Measurements from ENCODE around the gene PLA2G15.

Gene PLA2G15

DNA sequence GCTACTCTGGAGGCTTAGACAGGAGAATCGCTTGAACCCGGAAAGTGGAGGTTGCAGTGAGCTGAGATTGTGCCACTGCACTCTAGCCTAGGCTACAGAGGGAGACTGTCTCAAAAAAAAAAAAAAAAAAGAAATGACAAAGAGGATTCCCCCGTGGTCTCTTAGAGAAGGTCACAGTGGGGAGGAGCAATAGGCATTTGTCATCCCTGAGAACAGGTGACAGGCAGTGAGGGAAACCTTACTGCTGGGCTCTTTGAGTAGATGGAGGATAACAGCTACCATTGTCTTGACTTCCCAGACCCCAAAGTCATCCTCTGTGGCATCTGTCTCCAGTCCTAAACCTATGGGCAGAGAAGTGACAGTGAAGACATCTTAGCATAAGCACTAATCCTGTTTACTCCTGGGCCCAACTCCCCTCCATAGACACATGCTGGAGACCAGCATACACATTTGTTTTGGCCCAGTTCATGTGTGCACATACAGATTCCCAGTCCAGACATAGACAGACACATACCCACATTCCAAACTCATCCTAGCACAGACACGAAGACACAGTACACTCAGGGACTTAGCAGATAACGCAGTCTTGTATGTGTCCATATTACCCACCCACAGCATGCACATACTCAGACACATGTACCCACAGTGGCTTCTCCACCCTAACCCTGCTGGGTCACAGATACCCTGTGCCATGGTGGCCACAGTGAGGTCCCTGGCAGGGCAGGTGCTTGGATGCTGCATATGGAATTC lies 11.9 kb upstream of the PLA2G15 start:
- DNase-seq, result no peak

DNA sequence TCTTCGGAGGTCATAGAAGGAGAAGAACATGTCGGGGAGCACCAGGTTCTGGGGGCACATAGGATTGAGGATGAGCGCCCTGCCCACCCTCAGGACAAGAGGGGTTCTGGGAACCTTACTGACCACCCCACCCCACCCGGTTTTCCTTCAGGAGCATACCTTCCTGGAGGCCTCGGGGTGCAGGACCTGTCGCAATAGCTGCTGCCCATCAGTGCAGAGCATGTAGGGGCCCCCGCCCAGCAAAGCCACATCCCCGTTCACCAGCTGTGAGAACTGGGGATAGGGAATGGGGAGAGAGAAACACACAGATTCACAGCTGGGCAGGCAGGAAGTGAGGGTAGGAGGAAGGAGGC lies 11.4 kb upstream of the PLA2G15 start:
- DNase-seq, result no peak

DNA sequence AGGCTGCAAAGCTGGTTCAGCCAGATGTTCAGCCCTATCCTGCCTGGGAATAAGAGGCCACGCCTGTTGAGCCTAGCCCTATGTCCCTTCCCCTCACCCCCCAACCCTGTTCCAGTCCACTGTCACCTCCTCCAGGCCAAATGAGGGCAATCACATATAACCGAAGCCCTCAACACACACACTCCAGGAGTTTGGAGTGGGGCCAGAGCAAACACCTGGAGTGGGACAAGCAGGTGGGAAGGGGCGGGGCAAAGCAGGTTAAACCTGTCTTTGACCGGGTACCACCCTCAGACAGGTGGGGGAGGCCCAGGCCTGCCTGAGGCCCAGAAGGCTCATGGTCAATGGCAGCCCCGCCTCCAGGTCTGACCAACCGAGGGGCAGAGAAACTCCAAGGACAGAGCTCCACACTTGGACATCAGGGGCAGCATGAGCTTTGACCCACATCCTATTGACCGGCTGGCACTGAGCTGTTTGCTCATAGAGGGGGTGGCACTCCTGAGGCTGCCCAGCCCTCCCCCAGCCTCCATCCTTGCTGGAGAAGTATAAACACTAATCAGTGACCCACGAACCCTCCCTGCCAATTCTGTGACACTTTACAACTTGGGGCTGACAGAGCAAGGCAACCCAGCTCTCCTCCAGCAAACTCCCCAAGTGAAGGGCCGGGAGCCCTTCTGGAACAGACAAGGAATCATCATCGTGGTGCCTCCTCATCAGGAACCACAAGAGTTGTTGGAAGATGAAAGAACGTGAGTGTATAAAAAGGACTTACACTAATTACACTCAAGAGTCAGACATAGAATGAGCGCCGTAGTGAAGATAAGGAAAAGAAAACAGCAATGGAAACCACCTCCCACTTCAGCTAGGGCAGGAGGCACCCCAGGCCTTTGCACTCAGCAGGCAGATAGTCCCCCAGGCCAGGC lies 10.7 kb upstream of the PLA2G15 start:
- DNase-seq, result no peak

DNA sequence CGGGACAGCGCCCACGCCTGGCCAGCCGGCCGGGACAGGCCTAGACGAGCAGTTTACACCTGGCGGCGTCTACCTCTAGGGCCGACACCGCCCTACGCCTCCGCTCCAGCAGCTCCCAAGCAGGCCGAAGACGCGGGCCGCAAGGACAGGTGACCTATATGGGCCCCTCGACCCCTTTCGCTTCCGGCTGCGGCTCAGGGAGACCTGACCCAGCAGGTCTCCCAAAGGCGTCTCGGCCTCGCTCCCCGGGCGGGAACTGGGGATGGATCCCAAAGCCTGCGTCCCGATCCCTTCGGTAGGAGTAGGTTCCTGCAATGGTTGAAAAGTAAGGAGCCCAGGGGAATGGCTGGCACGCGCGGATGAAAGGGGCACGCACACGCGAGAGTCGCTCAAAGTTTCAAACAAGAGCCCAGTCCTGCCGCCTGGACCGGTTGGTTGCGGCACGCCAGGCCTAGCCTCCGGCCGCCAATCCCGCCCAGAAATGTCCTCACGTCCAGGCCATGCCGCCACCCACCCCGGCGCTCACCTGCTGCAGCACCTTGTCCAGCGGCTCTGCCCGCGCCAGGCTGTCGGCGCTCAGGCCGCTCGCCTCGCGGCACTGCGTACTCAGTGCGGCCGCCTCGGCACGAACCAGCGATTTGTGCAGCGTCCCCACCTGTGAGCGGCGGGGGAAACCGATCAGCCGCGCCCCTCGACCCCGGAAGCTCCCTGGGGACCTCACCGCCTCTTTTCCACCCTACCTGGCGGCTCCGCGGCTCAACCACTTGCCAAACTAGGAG lies 9.9 kb upstream of the PLA2G15 start:
- DNase-seq, result no peak

DNA sequence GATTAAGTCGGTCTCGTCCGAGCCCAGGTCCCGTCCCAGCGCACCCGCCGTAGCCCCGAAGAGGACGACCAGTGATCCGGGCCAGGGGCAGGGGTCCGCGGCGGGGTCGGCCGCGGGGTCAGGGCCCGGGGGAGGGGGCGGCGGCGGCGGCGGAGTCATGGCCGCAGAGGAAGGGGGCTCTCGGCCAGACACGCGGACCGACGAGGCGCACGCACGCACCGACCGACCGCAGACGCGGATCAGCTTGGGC lies 9.4 kb upstream of the PLA2G15 start, which contains the start of gene ESRP2:
Gene ESRP2, minus strand, starts transcription at position 241 of the 250 bp plus-strand sequence. Its CDS starts 82 bp downstream, at position 159.
- no peak for DNase-seq

DNA sequence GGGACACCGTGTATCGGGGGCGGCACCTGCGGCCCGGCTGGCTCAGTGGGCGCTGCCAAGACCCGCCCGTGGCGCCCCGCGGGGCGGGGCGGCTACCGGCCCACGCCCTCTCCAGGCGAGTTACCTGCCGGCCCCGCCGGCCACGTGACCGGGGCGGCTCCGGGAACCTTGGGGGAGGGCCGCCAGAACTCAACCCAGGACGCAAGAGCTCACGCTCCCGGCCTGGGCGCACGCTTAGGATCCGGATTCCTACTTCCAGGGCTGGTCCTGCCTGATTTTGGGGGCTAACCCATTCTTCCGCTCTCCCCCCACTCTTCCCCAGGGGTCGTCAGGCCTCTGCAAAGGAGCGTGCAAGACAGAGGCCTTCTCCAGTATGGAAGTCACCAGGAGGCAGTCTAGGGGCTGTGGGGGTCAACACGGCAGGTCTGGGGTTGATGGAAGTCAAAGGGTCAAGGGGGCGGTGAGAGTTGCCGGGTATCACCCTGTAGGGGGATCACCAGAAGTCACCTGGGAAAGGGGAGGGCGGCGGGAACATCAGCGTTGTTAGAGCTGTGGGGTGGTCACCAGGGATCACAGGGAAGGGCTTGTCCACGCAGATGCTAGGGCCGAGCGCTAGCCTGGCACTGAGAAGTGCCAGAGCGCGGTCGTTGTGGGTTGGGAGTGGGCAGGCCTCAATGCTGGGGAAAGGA lies 8.9 kb upstream of the PLA2G15 start:
- DNase-seq, result peak in 1 of 2 donors; percentile 56

DNA sequence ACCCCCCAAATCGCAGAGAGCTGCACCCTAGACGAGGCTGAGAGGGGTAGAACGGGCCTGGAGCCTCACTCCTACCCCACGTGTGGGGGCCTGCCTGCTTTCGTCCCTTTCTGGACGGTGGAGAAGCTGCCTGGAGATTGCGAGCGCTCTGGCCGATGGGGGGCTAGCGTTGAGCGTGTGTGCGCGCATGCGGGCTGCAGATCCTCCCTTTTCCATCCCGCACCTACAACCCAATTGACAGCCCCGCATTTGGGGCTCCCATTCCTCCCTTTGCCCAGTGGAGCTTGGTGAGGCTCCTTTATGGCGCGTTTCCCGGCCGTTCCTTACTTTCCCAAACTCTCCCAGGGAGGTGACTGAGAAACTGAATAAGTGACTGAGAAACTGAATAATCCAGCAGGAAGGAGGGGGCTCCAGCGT lies 8.3 kb upstream of the PLA2G15 start:
- no peak for DNase-seq

DNA sequence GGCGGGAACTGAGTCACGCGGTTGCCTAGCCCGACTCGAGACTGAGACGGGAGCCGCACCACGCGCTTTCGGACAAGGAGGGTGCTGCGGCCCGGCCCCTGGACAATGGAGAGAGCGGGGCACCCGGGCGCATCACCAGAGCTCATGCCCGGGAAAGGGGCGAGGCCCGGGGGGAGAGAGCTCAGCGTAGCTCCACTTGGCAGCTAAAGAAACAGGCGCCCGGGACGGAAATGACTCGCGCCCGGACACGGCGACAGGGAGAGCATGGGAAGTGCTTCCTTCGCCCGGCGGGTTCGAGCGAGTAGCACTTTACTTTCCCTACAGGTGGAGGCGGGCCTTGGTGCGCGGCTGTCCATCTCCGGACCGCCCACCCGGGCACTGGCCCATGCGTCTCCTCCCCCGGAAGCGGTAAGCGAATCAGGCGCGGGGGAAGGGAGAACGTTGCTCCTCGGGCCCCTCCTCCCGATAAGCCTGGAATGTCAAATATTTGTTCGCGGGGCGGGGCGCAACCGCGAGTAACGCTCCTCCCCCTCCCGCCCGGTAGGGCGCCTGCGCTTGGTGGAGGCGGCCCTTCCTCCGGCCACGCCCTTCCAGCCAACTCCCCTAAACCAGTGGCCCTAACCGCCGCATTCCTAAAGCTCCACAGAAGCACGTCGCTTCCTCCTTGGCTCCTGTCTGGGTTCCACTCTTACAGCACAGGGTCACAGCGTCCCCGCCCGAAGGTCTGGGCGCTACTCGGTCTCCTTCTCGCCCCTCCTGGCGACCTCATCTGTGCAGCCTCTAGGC lies 7.7 kb upstream of the PLA2G15 start:
- peak; percentile 92 to 96 for DNase-seq

DNA sequence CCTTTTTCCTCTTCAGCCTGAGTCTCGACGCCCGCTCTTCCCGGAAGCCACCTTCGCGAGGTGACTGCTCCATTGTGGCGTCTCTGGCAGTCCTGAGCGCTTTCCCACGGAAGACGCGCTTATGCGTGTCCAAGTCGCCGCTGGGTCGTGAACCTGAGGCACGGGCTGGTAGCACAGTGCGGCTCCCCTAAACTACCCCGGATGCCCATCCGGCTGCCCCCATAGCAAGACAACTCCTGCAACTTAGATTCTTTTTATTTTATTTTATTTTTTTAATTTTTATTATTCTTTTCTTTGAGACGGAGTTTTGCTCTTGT lies 7.2 kb upstream of the PLA2G15 start:
- no peak for DNase-seq

DNA sequence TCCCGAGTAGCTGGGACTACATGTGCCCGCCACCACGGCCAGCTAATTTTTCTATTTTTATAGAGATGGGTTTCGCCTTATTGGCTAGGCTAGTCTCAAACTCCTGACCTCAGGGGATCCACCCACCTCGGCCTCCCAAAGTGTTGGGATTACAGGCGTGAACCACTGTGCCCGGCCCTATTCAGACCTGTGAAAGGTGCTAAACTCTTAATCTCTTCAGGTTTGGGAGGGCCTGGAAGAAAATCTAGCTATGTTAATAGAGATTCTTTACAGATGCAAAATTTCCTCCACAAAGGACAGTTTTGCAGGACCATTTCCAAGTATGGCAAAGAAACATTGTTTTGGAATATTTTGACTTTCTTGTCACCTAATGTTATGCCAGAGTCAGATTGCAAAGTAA lies 3.1 kb upstream of the PLA2G15 start:
- no peak for DNase-seq

DNA sequence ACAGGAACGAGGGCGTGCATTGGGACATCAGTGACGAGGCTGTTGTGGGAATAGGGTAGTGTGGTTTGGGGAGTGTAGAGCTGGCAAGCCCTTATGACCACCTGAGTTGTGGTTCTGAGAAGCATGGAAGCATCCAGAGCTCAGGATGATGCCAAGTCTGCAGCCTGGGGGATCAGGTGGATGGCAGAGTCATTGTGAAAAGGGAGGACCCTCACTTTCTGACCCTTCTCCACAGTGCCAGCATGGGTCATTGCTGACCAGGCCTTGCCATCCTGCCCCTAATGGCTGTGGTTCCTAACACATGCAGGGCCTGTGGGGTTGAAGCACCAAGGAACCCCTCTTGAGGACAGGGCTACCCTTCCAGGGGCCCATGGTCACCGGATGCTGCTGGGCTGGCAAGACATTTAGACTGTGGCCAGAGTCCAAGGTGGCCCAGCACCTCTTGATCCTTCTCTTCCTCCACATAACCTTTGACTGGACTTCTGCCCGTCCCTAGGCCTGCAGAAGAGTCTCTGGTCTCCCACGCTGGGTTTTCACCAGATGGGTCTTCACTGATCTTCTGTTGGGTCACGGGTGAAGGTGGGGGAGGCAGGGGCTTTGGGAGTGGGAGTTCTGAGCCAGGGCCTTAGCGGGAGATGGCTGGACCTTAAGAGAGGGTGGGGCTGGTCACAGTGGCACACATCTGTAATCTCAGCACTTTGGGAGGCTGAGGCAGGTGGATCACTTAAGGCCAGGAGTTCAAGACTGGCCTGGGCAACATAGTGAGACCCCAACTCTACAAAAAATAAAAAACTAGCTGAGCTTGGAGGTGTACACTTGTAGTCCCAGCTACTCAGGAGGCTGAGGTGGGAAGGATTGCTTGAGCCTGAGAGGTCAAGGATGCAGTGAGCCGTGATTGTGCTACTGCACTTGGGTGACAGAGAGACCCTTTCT lies 2.0 kb upstream of the PLA2G15 start:
- no peak for DNase-seq

DNA sequence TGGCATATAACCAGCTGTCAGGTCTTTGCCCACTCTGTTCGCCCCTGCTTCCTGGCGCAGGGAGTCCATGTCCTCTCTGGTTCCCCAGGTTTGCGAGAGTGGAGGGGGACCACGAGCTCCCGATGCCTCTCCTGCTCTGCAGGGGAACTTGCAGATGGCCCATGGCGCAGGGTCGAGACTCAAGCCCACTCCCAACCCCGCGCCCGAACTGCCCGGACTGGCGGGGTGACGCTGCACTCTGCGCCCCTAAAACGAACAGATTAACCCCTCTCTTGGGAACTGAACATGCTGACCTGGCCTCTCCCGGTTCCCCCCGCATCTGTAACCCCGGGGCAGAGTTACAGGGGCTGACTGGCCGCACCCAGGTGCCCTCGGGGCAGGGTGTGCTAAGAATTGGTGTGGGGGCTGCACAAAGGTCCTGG lies 681 bp upstream of the PLA2G15 start:
- DNase-seq, result no peak

DNA sequence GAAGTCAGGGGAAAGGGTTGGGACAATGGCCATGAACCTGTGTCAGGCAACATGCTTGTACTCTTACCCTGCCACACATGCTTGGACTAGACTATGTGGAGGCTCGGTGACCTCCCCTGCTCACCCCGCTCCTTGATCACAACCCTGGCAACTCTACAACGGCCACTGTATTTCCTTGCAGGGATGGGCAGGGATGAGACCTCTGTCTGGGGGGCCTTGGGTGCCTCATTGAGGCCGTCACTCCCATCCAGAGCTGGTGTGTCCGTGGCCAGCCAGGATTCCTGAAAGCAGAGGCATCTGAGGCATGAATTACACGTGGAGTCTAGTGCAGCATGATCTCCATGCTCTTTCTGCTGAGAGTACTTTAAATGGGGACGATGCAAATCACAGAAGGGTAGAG lies 948 bp downstream of the PLA2G15 start:
- DNase-seq, result no peak

DNA sequence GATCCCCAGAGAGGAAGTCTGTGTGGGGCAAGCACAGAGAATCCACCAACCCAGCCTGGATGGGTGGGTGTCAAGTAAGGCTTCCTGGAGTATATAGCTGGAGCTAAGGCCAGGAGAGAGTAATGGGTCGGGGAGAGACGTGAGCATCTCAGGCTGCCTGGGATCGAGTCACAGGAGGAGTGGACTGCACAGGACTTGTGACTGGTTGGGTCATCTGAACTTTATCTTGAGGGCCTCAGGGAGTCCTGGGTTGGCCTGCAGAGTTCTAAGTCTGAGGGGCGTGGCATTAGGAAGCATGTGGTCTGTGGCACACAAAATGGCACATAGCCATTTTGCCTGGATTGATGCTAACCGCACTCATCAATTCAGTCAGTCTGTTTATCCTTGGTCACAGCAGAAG lies 1.5 kb downstream of the PLA2G15 start:
- no peak for DNase-seq

DNA sequence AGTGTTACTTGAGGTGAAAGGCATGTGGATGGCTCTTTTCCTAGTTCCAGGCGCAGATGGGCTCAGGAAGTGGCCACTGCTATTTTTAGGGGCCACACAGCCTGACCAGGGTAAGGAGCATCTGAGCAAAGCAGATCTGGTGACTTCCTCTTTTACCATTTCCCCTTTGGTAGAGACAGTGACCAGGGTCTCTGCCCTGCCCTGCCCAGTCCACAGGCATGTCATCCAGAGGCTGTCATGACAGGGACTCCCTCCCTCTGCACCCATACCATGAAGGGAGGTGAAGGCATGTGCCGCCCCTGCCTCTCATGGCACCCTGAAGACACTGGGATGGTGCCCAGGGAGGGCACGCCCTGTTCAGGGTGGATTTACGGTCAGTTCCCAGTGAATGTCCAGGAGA lies 2.2 kb downstream of the PLA2G15 start:
- DNase-seq, result no peak

DNA sequence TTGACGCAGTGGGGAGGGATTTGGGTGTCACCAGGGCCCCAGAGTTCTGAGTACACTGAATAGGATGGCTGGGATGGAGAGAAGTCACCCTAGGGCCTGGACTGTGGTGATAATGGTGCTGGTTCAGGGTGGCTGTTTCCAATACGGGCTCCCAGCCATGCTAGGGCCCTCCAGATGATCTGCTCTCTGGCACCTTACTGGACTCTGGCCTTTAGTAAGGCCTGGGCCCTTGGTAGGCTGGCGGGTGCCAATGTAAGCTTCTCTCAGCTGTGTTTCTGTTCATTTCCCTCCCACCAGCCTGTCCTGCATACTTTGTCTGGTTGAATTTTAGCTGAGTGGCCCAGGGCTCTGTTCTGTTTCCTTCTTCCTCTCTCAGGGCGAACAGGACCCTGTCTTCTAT lies 2.8 kb downstream of the PLA2G15 start:
- no peak for DNase-seq

DNA sequence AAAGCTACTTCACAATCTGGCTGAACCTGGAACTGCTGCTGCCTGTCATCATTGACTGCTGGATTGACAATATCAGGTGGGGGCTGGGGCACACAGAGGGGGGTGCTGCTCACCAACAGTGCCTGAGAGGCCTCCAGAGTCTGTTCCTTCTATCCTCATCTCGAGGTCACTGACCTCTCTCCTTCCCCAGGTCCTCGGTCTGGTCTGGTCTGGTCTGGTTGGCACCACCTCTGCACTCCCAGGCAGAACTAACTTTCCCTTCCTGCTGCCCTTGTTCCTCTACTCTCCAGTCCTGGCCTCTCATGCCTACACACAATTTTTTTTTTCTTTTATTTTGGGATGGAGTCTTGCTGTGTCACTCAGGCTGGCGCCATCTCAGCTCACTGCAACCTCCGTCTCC lies 4.2 kb downstream of the PLA2G15 start:
- DNase-seq, result no peak

DNA sequence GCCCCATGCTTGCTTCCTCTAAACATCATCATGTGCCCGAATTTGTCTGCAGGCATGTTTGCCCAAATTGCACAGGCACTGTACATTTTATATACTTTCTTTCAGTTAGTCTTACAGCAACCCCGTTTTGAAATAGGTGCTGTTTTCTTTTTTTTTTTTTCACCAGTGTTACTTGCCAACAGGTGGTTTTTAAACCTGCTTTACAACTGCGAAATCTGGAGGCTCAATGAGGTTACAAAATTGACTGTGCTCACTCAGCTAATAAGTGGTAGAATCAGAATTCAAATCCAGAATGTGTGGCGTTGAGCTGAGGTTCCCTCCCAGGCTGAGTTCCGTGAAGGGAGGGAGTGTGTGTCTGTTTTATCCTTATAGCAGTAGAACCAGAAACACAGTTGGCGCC lies 5.8 kb downstream of the PLA2G15 start:
- DNase-seq, result no peak

DNA sequence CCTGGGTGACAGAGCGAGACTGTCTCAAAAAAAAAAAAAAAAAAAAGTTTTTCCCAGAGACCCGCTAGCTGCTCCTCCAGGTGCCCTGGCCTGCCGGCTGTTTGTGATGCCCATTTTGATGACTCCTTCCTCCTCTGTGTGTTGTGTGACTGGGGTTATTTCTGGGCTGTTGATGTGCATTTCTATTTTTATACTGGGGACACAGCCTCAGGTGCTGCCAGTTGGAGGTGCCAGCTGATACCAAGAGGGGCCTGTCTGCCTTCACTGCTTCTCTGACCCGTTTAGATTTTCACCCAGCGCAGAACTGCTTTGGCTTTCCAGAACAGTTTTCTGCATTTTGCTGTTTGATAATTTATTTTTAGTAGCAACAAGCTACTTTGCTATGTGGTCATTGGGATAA lies 6.7 kb downstream of the PLA2G15 start:
- no peak for DNase-seq

DNA sequence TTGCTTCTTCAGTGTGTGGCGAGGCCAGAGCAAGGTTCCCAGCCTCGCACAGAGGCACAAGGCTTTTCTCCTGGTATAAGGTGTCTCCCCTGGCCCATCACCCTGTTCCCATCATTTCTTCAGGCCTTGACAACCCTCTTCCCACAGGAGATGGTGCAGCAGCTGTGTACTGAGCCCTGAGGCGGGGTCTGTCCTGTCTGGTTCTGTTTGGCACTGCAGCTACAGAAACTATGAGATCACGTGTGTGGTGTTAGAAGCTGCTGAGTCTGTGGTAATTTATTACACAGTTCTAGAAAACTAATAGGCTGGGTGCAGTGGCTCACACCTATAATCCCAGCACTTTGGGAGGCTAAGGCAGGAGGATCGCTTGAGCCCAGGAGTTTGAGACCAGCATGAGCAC lies 7.2 kb downstream of the PLA2G15 start:
- no peak for DNase-seq

DNA sequence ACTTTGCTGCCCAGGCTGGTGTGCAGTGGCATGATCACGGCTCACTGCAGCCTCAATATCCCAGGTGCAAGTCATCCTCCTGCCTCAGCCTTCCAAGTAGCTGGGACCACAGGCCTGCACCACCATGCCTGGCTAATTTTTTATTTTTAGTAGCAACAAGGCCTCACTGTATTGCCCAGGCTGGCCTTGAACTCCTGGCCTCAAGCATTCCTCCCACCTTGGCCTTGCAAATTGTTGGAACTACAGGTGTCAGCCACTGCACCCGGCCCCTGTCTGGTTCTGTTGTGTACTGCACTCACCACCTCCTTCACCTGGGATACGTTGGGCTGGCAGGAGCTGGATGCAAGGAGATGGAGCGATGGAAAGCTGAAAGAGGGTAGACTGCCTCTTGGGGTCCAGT lies 8.5 kb downstream of the PLA2G15 start:
- DNase-seq, result no peak

Measured in stimulated activated CD4-positive, alpha-beta T cell treated with anti-CD3 and anti-CD28 coated beads, Interleukin-2, amount 100 ng/mL, for 24 hours (primary cell).